NOMO-1 treated with dmso at 0.1 percent for 144 hours (cell line): ENCODE data around the gene MAGI1.

ENCODE experiments used
- DNase-seq: peaks from one replicate; lab custom pipeline; 2025; ENCODE audit not compliant: unreplicated experiment; lab: John Stamatoyannopoulos, UW

Gene MAGI1

DNA sequence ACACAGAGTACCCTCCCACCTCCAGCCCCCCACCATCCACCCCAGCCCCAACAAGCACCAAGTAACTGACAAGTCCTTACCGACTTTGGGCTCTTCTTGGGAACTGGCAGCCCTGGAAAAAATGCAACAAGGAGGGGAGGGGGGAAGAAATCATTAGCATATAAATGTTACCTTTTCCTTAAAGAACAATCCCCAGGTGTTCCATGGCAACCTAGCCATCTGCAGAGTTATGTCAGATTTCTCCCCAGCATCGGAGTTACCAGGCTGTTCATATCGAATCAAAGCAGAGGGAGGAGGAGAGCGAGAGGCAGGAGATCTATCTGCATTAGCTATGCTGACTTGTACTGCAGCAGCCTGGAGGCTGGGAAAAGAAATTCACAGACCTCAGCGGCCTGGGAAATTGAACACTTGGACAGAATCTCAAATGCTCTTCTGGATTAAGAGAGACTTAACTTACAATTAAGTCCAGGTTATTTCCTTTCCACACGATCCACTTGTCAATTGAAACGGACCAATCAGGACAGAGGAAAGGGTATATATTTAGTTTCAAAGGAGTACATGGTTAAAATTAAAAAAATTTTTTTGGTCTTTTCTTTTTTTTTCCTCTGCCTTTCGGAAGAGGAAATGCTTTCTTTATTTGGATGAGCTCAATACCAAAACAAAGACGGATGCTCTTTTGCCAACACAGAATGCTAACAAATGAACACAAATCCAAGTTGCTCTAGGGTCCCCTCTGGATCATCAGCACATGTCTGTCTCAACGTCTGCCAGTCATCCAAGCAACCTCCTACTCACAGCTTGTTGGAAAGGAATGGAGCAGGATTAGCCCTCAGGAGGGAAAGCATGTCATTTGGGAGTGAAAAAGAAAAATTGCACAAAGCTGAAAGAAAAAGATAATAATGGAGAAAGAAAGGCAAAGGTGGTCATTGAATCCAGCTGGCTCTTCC is 637.1 kb downstream of the MAGI1 start:
- DNase-seq: no peak

DNA sequence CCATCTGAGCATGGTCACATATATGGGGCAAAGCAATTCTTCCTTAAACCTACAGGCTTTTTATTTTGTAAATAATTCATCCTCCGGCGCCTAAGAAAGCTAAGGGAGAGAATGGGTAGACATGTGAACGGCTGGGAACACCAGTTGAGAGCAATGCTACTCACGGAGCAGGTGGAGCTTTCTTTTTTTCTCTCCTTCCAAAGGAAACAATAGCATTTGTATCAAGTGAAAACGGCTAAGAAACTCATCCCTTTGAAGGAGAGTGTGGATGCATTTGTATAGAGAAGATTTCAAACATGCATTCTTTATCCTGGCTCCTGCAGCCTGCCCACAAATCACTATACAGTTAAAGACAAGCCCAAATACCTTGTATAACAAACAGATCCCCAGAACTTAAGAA is 637.8 kb downstream of the MAGI1 start:
- DNase-seq: no peak

DNA sequence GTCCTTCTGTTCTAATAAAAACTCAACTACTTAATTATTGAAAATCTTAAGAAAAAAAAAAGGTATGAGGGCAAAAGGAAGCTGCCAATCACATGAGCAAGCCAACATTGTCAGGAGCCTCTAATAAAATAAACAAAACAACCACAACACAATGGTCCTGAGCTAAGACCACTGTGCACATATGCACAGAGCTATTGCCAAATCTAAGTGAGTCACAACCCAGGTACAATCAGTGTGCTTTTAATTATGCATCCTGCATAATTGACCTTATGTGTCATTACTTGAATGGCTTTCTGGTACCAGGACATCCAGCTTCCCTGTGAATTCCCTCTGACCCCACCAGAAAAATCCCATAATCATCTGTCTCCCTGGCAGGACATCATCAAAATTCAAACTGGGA is 639.8 kb downstream of the MAGI1 start:
- no peak for DNase-seq

DNA sequence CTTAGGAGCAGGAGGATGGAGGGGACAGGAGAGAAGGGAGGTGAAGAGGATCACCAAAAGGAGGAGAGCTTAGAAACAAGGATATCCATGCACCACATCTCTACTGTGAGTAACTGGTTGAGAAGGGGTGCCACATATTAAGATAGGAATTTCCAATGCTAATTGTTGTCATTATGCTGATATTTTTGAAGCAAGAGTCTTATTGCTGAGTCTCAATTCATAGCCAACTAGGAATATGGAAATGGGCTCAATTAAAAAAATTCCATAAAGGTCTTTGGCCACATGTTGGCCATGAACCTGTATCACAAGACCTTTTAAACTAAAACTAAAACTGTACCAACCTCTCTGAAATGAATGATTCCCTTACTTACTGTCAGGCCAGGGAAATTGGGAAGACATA is 642.6 kb downstream of the MAGI1 start:
- DNase-seq: no peak

DNA sequence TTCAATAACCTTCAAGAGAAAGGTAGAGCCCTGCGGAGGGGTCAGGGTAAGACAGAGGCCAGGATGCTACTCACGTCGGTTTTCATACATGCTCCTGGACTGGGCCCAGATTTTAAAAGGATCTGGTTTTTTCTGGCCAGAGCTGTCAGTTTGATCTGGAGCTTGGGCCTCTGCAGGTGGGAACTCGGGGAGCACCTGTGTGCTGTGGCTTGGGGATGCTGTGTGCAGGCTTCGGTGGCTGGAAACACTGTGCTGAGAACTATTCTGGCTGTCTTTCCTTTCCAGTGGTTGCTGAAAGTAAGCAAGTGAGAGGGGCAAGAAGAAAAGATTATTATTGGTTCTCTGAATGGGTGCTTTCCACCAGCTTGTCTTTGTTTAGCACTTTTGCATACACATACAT is 647.6 kb downstream of the MAGI1 start:
- no peak for DNase-seq

DNA sequence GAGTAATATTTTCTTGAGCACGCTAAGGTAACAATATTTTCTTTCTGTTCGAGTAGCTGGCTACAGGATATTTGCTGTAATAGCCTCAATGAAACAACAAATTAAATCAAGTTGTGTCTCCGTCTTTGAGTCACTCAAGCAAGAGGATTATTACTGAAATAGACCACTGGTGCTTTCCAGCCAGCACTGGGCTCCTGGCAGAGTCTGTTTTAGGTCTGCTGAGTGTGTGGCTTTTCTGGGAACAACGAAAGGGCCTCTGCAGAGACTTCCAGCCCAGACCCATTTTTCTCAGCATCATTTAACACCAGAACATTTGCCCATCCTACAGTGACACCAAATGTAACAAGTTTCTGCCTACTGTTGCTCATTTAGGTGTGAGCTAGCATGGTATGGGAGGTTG is 652.9 kb downstream of the MAGI1 start:
- no peak for DNase-seq

DNA sequence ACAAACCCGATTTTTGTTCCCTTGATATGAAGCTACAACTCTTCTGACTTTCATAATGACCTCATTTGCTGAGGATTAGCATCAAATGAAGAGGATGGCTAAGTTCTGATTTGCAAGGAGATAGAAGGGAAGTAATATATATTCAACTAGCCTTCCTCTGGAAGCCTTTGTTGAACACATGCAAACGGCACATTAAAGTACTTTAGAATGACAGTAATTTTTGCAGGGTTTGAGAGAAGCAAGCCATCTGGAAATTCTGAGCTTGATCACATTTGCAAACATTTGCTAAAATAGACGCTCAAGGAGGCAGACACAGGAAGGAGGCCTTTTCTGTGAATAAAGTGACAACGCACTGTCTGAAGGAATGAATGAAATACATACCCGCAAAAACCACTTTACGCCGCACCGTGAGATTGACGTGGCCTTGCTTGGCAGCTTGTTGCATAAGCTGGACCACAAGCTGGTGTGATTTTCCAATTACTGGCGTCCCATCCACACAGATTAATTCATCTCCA is 657.2 kb downstream of the MAGI1 start:
- DNase-seq: no peak

DNA sequence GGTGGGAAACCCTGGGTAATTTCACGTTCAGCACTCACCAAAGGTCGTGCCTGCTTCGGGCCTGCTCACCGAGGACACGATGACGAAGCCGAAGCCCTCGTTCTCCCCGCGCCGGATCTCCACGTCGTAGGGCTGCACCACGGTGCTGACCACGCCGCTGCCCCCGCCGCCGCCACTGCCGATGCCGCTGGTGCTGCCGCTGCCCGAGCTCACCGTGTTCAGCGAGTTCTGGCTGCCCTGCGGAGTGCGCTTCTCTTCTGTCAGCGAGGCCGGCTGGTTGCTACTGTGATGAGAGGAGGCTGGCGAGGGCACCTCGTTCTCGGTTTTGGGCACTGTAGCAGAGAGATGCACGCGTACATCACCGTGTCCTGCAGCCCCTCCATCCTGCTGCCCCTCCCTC is 659.5 kb downstream of the MAGI1 start:
- no peak for DNase-seq

DNA sequence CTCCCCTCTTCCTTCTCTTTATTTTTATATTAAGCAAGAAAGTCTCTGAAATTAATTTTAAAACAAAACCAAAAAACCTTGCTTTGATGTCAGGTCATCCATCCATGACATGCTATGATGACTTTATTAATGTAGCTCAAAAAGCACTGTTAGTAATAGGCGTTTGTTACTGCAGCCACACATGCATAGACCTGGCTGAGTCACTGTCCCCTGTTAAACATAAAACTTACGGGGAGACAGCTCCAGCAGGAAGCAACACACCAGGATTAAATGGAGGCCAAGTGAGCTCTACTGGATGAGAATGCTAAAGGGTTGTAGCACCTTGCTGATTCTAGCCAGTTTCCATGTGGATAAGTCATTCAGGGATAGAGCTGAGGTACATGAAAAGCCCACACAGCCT is 661.1 kb downstream of the MAGI1 start:
- no peak for DNase-seq

DNA sequence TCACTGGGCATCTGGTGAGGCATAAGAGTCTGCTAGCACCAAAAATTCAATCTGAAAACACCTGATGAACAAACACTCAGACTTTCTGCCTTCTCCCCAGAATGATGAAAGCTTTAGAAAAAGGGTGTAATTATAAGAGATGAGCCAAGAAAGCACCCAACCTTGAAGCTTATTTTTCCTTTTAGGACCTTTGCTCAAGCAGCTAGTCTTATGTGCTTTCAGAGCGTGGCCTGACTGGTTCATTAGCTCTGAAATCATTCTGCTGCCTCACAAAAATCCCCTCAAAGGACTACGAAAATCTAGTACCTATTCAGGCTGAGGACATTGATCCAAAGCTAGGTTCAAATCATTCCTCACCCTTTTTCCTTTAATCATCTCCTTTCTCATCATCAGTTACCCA is 662.3 kb downstream of the MAGI1 start:
- no peak for DNase-seq

DNA sequence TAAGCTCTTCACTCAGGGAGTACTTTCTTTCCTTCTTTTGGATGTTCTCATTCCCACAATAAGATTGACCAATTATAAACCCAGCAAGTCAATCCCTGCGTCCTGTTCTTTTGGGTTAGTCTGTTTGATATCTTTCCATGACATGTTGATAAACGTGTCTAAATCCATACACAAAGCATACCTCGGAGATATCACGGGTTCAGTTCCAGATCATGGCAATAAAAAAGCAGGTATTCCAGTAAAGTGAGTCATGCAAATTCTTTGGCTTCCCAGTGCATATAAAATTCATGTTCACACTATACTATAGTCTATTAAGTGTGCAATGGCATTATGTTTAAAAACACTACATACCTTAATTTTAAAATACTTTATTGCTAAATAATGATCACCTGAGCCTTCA is 667.7 kb downstream of the MAGI1 start:
- DNase-seq: no peak

DNA sequence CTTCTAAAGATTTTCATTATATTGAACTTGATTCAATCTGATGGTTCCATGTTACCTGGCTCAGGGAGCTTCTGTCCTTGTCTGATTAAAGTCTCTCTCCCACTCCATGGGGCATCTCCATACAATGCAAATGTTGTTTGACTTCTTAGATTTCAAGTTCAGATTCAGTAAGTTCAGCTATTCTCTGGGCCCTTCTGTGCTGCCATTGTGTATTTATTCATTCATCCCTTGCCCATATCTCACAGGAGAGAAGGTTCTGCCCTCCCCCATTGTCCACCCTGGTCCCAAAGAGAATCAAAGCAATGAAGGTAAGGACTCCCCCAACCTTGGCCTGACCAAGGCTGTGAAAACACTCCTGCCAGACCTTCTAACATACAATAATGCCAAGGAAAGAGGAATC is 669.9 kb downstream of the MAGI1 start:
- no peak for DNase-seq

DNA sequence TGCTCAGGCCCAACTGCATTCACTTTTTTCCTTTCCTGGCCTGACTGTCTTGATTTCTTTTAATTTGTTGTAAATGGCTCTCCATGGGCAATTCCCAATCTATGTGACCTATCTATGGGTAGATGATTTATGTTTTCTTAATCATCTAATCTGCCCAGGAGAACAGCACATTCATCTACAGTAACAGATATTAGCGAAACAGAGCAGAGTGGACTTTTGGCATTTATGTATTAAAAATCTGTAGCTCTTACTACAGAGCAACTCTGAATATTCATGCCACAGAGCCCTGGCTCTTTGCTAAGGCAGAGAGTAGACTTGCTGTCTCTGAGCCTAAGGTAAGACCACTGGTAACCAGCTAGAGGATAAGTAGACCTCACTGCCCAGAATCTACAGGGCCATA is 676.0 kb downstream of the MAGI1 start:
- DNase-seq: no peak

DNA sequence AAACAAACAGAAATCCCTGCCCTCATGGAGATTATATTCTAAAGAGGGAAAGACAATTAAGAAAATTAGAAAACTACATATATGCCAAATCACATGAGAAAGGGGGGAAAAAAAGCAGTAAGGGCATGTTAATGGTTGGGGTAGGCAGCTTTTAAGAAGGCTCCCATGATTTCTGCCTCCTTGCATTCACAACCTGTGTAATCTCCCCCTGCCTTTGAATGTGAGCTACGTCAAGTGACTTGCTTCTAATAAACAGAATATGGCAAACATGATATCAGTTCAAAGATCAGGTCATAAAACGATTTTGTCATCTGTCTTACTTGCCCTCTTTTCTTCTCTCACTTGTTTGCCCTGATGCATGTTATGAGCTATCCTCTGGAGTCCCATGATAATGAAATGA is 677.3 kb downstream of the MAGI1 start:
- DNase-seq: no peak

DNA sequence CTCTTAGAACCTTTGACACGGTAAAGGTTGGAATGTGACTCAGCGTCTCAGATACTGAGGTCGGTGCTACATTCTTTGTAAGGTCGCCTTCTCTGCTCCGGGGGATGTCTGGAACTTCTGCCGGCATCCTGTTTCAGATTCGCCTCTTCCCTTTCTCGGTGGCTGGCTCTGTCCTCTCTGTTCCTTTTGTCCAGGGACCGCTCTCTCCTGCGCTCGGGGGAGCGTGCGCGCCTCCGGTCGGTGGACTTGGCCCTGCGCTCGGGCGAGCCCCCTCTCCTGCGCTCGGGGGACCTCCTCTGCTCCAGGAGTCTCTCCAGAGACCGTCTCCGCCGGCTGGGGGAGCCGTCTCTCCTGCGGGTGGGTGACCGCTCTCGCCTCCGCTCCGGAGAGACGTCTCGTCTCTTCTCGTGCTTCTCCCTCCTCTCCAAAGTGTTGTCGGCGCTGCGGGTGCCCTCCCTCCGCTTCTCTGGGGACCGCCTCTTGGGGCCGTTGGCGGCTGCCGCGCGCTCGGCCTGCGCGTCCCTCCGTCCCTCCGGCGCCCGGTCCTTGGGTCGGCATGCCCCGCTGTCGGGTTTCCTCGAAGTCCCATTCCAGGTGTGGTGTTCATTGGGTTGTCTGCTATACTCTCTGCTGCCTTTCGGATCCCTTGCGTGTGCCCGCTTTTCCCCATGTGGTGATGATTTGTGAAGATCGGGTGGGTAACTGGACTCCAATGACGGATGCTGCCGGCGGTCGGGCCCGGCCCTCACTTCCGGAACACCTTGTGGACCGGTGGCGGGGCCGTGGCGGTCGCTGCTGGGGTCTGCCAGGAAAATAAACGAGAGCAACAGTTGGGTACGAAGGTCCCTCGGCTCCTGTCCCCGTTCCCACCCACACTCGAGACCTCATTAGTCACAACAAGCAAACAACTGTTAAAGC is 682.1 kb downstream of the MAGI1 start:
- no peak for DNase-seq

DNA sequence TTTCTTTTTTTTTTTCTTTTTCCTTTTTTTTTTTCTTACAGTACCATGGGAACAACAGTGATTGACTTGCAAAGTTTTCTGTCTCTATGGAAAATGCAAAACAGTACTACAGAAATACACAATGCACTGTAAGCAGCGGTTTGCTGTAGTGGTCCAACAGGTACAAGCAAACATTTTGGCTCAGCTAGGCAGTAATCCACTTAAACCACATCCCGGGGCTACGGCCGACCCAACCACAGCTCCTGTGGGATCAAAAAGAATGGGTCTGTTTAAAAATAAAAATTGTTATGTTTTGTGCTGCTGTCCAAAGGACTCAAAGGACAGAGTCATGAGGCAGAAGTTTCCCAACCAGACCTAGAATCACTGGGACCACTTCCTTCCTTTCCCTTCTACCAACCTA is 683.8 kb downstream of the MAGI1 start:
- DNase-seq: no peak

DNA sequence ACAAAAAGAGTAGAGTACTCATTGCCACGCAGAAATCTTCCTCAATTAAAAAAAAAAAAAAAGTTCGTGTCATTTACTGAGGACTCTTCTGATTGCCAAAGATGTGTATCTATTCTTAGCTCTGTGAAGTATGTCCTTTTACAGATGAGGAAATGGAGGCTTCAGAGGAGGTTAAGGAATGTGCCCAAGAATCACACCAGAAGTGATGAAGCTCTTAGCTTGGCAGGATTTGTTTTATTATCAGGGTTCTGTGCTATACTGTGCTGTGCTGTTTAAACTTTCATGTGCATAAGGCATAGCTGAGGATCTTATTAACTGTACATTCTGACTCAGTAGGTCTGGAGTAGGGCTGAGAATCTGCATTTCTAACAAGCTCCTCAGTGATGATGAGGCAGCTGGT is 685.8 kb downstream of the MAGI1 start:
- peak; percentile 16 for DNase-seq

DNA sequence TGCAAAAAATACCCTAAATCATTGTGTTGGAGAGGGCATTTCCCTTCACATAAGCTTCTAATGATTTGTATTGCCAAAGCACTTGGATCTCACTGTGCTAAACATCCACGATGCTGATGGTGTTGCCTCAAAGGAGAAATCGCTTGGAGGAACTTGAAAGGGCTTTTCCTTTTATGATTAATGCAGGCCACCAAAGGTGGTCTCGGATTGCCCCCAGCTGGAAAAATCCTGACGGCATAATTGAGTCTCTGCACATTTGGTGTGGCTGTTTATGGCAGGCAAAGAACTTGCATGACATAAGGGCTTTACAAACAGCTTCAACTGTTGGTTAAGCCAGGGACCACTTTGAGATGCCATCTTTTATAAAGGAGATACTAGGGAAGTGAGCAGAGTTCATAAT is 687.0 kb downstream of the MAGI1 start:
- DNase-seq: no peak

DNA sequence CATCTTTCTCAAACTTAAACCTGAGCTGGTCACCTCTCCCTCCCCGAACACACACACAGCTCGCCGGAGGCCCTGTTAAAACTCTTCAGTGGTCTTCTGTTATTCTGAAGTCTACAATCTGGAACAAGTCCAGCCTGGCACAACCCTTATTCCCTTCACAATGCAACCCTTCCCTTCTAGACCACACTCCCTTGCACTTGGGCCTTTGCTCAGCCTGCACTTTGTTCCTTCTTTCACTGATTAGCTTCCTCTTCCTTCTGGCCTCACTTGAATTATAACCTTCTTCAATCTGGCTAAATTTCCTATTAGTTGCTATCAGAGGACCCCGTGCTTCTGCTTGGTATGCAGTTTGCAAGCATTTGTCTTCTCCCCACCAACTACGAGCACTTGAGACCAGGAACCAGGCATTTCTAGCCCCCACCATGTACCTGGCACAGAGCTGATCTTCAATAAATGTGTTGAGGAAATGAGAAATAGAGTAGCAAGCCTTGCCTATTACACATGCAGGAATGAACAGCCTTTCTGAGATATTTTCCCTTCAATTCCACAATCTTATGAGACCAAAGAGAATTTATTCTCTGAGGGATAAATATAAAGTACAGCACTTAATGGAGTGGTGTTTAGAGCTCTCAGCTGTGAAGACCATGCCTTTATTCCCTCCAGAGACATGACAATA is 687.8 kb downstream of the MAGI1 start:
- DNase-seq: peak; percentile 61

DNA sequence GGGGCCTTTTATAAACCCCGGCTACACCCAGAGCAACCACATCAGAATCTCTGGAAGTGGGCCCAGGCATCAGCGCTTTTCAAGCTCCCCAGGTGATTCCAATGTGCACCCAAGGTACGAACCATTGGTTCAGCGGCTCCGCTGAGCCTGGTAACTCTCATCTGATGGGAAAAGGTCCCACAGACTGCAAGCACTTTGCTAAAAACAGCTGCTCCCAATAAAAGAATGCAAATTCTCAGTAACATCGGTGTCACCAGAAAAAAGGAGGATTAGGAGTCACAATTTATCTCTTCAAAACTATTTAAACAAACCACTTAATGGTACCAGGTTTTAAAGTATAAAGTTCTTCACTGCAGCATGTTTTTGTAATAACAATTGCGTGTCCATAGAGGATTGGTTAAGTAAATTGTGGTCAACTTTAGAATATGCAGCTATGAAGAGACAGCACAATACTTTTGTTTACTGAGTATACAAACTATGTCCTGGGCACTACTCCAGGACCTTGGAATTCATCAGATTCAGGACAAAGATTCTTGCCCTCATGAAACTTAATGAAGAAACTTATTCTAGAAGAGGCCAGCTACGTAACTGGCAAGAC is 690.2 kb downstream of the MAGI1 start:
- DNase-seq: no peak

DNA sequence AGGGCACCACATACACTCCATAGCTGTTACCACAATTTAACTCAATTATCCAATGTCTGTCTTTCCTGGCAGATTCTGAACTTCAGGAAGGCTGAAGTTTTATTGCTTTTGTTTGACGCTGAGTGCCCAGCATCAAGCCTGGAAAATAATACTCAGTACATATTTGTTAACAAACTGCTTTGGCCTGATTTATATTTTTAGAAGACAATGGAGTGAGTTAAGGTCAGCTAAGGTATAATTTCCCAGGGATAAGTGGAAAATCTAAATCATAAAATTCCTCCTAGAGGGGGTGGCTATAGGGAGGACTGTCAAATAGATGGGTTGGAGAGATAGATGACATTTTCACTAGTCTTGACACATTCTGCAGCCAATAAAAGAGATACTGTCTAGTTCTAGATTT is 691.6 kb downstream of the MAGI1 start:
- no peak for DNase-seq
